PC-9 (cell line): ENCODE measurements around the gene SYCP2L.

Experiments used
- EZH2 ChIP-seq: fragments of 200-600 bp; sonication (generic); IDR thresholded peaks from 2 replicates; pipeline ENCODE4 v1.8.0; 2017; ENCODE audit warnings: antibody characterized with exemption, low read depth
- TF ChIP-seq, protein P1 (sequence below): fragments of 200-600 bp; sonication (generic); conservative IDR thresholded peaks from 2 replicates; pipeline ENCODE4 v1.6.1; 2017; ENCODE audit warnings: mixed run types, antibody characterized with exemption, mild to moderate bottlenecking, moderate library complexity

DNA sequence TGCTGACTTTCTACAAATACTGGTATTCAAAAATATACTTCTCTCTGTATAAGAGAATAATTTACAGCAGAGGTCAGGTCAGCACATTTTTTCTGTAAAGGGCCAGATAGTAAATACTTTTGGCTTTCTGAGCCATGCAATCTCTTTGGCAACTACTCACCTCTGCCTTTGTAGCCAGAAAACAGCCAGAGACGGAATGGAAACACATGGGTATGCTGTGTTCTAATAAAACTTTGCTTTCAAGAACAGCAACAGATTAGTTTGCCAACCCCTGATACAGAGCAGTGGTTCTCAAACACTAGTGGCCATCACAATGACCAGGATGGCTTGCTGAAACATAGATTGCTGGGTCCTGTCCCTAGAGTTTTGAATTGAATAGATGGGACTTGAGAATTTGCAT, 46.3 kb downstream of the SYCP2L start:
- TF ChIP-seq, protein P1, sequence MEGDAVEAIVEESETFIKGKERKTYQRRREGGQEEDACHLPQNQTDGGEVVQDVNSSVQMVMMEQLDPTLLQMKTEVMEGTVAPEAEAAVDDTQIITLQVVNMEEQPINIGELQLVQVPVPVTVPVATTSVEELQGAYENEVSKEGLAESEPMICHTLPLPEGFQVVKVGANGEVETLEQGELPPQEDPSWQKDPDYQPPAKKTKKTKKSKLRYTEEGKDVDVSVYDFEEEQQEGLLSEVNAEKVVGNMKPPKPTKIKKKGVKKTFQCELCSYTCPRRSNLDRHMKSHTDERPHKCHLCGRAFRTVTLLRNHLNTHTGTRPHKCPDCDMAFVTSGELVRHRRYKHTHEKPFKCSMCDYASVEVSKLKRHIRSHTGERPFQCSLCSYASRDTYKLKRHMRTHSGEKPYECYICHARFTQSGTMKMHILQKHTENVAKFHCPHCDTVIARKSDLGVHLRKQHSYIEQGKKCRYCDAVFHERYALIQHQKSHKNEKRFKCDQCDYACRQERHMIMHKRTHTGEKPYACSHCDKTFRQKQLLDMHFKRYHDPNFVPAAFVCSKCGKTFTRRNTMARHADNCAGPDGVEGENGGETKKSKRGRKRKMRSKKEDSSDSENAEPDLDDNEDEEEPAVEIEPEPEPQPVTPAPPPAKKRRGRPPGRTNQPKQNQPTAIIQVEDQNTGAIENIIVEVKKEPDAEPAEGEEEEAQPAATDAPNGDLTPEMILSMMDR, result no peak
- no peak for TF ChIP-seq EZH2
